Endothelial cell of umbilical vein (primary cell): ENCODE data around the gene DERL3. TPM values are rescaled to one million over a fixed set of nuclear protein-coding genes. Genes with fewer than 3 reads are reported as not detected.

Experiments
- BruUV-seq: library from RNA; stranded (reverse); fragments of 400-500 nt; replicated peaks from 2 replicates; lab custom pipeline; 2021; lab: Mats Ljungman, UMichigan
- CTCF ChIA-PET: fragments of 300-600, 350-600 bp; sonication (Branson Sonifier 250); formaldehyde crosslinking; loops from one replicate; lab custom pipeline; 2021; ENCODE audit warnings: antibody characterized with exemption, inconsistent platforms; lab: Charles Lee
- POLR2A ChIA-PET: fragments of 300-600, 350-600 bp; sonication (Branson Sonifier 250); formaldehyde crosslinking; loops from one replicate; lab custom pipeline; 2021; ENCODE audit warnings: antibody characterized with exemption, inconsistent platforms; lab: Charles Lee
- DNase-seq: peaks from one replicate; pipeline ENCODE4 v3.0.0-alpha.2; 2011; ENCODE audit warnings: low read depth, low spot score
- FAIRE-seq: peaks from 2 replicates; lab custom pipeline; 2011; peaks lifted over from hg19 to GRCh38; lab: Jason Lieb, UNC
- H2AFZ ChIP-seq: 2 replicates; pipeline ENCODE4 v1.6.0; 2012; ENCODE audit warnings: low read depth, low read length, control low read depth, inconsistent platforms
- H3K27ac ChIP-seq: 2 replicates; pipeline ENCODE4 v1.5.1; 2011; ENCODE audit warnings: low read depth, mild to moderate bottlenecking, control low read depth, low read length, moderate library complexity; ENCODE audit not compliant: insufficient read depth
- H3K27me3 ChIP-seq, 2 experiments: 2 replicates each; pipeline versions ENCODE4 v1.6.0 to v1.6.1; 2011; ENCODE audit warnings: low read length in 2 of 2, mixed read lengths in 1 of 2; ENCODE audit not compliant: control insufficient read depth in 2 of 2, insufficient read depth in 2 of 2
- H3K36me3 ChIP-seq, 2 experiments: 2 replicates in 1 of 2; 3 replicates in 1 of 2; pipeline ENCODE4 v1.5.1; 2011; ENCODE audit warnings: low read length in 2 of 2, mild to moderate bottlenecking in 1 of 2, moderate library complexity in 1 of 2; ENCODE audit not compliant: control insufficient read depth in 2 of 2, insufficient read depth in 2 of 2; ENCODE audit errors: extremely low read depth in 1 of 2
- H3K4me1 ChIP-seq: 3 replicates; pipeline ENCODE4 v1.5.1; 2011; ENCODE audit warnings: mild to moderate bottlenecking, low read length; ENCODE audit not compliant: control insufficient read depth, insufficient read depth; ENCODE audit errors: extremely low read depth
- H3K4me2 ChIP-seq: 2 replicates; pipeline ENCODE4 v1.6.1; 2011; ENCODE audit warnings: low read length, control low read depth, mixed read lengths; ENCODE audit not compliant: insufficient read depth
- H3K4me3 ChIP-seq, 3 experiments: fragments of 200-600 bp in 1 of 3; sonication (generic), shearing (Covaris generic) in 1 of 3; replicated peaks in 1 of 3; 2 replicates each; pipeline ENCODE4 v1.5.1; 2011 to 2016; ENCODE audit warnings: control low read depth in 3 of 3, low read length in 3 of 3, mild to moderate bottlenecking in 2 of 3, inconsistent platforms in 1 of 3, low read depth in 1 of 3, moderate library complexity in 1 of 3; ENCODE audit not compliant: insufficient read depth in 1 of 3
- H3K79me2 ChIP-seq: 2 replicates; pipeline ENCODE4 v1.6.0; 2012; ENCODE audit warnings: low read length, inconsistent platforms; ENCODE audit not compliant: control insufficient read depth, insufficient read depth
- H3K9ac ChIP-seq: replicated peaks from 2 replicates; pipeline ENCODE3; 2011; ENCODE audit warnings: low read length, control low read depth; ENCODE audit not compliant: insufficient read depth; ENCODE audit errors: extremely low read depth
- H3K9me1 ChIP-seq: replicated peaks from 3 replicates; pipeline ENCODE4 v1.6.0; 2011; ENCODE audit warnings: mild to moderate bottlenecking, low read length; ENCODE audit not compliant: control insufficient read depth, insufficient read depth; ENCODE audit errors: extremely low read depth
- H3K9me3 ChIP-seq: replicated peaks from 2 replicates; pipeline ENCODE4 v1.5.1; 2012; ENCODE audit warnings: low read length, inconsistent platforms; ENCODE audit not compliant: control insufficient read depth, insufficient read depth
- H4K20me1 ChIP-seq: replicated peaks from 2 replicates; pipeline ENCODE3; 2011; ENCODE audit warnings: mild to moderate bottlenecking, low read length; ENCODE audit not compliant: control insufficient read depth, insufficient read depth; ENCODE audit errors: extremely low read depth
- CTCF ChIP-seq, 2 donors: IDR thresholded peaks; 1 replicate in 1 of 2; 2 replicates in 1 of 2; pipeline ENCODE4 v1.5.1; 2011; ENCODE audit warnings: low read length in 2 of 2, mild to moderate bottlenecking in 2 of 2, moderate library complexity in 2 of 2, control low read depth in 1 of 2, inconsistent platforms in 1 of 2, low read depth in 1 of 2; ENCODE audit not compliant: insufficient read depth in 1 of 2; ENCODE audit errors: extremely low read depth in 1 of 2
- EZH2 ChIP-seq: IDR thresholded peaks from 2 replicates; pipeline ENCODE4 v1.6.1; 2012; ENCODE audit warnings: borderline replicate concordance, low read depth, mild to moderate bottlenecking, moderate library complexity, low read length, inconsistent platforms; ENCODE audit not compliant: severe bottlenecking
- FOS ChIP-seq: IDR thresholded peaks from 2 replicates; pipeline ENCODE4 v1.6.1; 2011; ENCODE audit warnings: mild to moderate bottlenecking, low read length, moderate library complexity, borderline replicate concordance; ENCODE audit not compliant: insufficient read depth
- GATA2 ChIP-seq: IDR thresholded peaks from 2 replicates; pipeline ENCODE4 v1.7.0; 2011; ENCODE audit warnings: low read depth, mild to moderate bottlenecking, moderate library complexity, mixed read lengths, low read length; ENCODE audit not compliant: insufficient read length, insufficient read depth
- JUN ChIP-seq: IDR thresholded peaks from 2 replicates; pipeline ENCODE4 v1.6.1; 2011; ENCODE audit warnings: borderline replicate concordance, low read depth; ENCODE audit not compliant: insufficient read length, insufficient read depth
- MYC ChIP-seq: IDR thresholded peaks from one replicate; pipeline ENCODE4 v1.6.1; 2011; ENCODE audit warnings: mild to moderate bottlenecking, low read depth, low read length
- POLR2A ChIP-seq: IDR thresholded peaks from 2 replicates; pipeline ENCODE4 v1.6.1; 2012; ENCODE audit warnings: low read depth, mild to moderate bottlenecking, control low read depth, low read length
- POLR2AphosphoS5 ChIP-seq: IDR thresholded peaks from 2 replicates; pipeline ENCODE4 v1.6.1; 2012; ENCODE audit warnings: low read depth, mild to moderate bottlenecking, control low read depth, low read length, moderate library complexity; ENCODE audit not compliant: insufficient read depth
- dilution Hi-C: fragments of 300-500 bp; cut with MboI; formaldehyde crosslinking; loops from one replicate; pipeline ENCODE4 v1.15.0; 2019; ENCODE audit warnings: low sequenced_read_pairs; ENCODE audit not compliant: extremely low pct_ligation_motif_present
- intact Hi-C: fragments of 100-400 bp; cut with micrococcal nuclease; formaldehyde crosslinking; loops from one replicate; pipeline ENCODE4 v1.10.0; 2022
- polyA plus RNA-seq, 4 experiments: library from polyadenylated mRNA; depleted of rRNA in 3 of 4; stranded (reverse) in 3 of 4; unstranded in 1 of 4; fragments of >200 nt; gene quantifications; 2 replicates each; pipeline versions ENCODE4 v1.2.1 to v1.2.3, GENCODE V29; 2011 to 2012; ENCODE audit warnings: missing spikeins in 1 of 4
- total RNA-seq: library from RNA; stranded (reverse); gene quantifications from 2 replicates; pipeline ENCODE4 v1.2.3, GENCODE V29; 2021
- TF ChIP-seq, protein P1 (sequence below): IDR thresholded peaks from 2 replicates; pipeline ENCODE4 v1.6.1; 2011; ENCODE audit not compliant: insufficient read depth, insufficient read length

DERL3 gene
- total and polyA plus RNA-seq, 2 donors (not counting 3 experiments of a cell fraction or from before 2014, with no cell fraction given), result 3.4 to 3.8 TPM

GRCh38 chr22:23820748-23821211 is 18.0 kb downstream of the DERL3 start:
- Histone ChIP-seq H2AFZ (no peak overlapping the region), H3K9me3 (no peaks in the 10 kb centered on the region), H3K9me1 (no peaks in the 10 kb centered on the region), H3K4me1 (no peaks in the 10 kb centered on the region), H3K4me2 (no peak overlapping the region), H3K4me3 (no peak overlapping the region), H3K36me3 (peaks cover 16 to 55% of the 10 kb centered on the region in 2 experiments), H3K9ac (no peak overlapping the region), H3K27ac (no peak overlapping the region), H3K79me2 (no peaks in the 10 kb centered on the region), H4K20me1 (no peaks in the 10 kb centered on the region), H3K27me3 (no peaks in the 10 kb centered on the region)
- no peak for TF ChIP-seq POLR2AphosphoS5
- TF ChIP-seq JUN, result no peak
- TF ChIP-seq, protein P1, sequence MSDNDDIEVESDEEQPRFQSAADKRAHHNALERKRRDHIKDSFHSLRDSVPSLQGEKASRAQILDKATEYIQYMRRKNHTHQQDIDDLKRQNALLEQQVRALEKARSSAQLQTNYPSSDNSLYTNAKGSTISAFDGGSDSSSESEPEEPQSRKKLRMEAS, result no peak
- no peak for TF ChIP-seq POLR2A
- no peak for TF ChIP-seq MYC
- no peak for TF ChIP-seq GATA2
- TF ChIP-seq FOS, result no peak
- no peak for TF ChIP-seq EZH2
- no peak for TF ChIP-seq CTCF (IDR thresholded peaks at IDR 0.05; ENCODE audit: extremely low read depth in 1 of 2, insufficient read depth in 1 of 2, low read depth in 1 of 2, low read length in 2 of 2)
- ChIA-PET POLR2A (no interaction called here), CTCF (interaction anchor here (0.5 kb wide), 1 partner anchor 176 kb away, joined by 3 read pairs; no protein-coding TSS in a partner anchor)
- no peak for DNase-seq
- intact Hi-C loops (no loop called here), dilution Hi-C loops (no loop called here)
- no TSS peak for BruUV-seq
- no peak for FAIRE-seq
